IMR-90 (cell line): ENCODE results near the gene SPIN2A. TPM values are rescaled to one million over a fixed set of nuclear protein-coding genes. Genes with fewer than 3 reads are reported as not detected.

Experiments used
- ATAC-seq: fragments of 200-7000 bp; cut with Tn5 transposase; 2 replicates; pipeline ENCODE4 v1.9.1; 2020; ENCODE audit warnings: low read depth, mild to moderate bottlenecking, moderate library complexity
- BruUV-seq: library from RNA; stranded (reverse); fragments of 400-500 nt; replicated peaks from 2 replicates; lab custom pipeline; 2021; lab: Mats Ljungman, UMichigan
- CTCF ChIA-PET: fragments of 300-600 bp; formaldehyde crosslinking; extraction: SDS; loops from one replicate; lab custom pipeline; 2021; ENCODE audit warnings: antibody characterized with exemption; lab: Yijun Ruan, JAX
- POLR2A ChIA-PET: fragments of 300-600 bp; sonication (Branson Sonifier 250); formaldehyde crosslinking; loops from one replicate; lab custom pipeline; 2022; ENCODE audit warnings: antibody characterized with exemption; ENCODE audit not compliant: unreplicated experiment; lab: Charles Lee
- DNase-seq: peaks from one replicate; pipeline ENCODE4 v3.0.0; 2013
- H2AFZ ChIP-seq: replicated peaks from 2 replicates; pipeline ENCODE3; 2013; ENCODE audit warnings: low read length, mild to moderate bottlenecking; ENCODE audit not compliant: poor library complexity
- H2AK5ac ChIP-seq: 2 replicates; pipeline ENCODE4 v1.6.1; 2013; ENCODE audit warnings: low read depth, low read length, inconsistent platforms
- H2AK9ac ChIP-seq: replicated peaks from 2 replicates; pipeline ENCODE3; 2013; ENCODE audit warnings: mild to moderate bottlenecking, low read depth, low read length, moderate library complexity; ENCODE audit not compliant: poor library complexity
- H2BK120ac ChIP-seq: 2 replicates; pipeline ENCODE4 v1.6.1; 2013; ENCODE audit warnings: low read depth, low read length, inconsistent platforms
- H2BK15ac ChIP-seq: 3 replicates; pipeline ENCODE4 v1.6.1; 2013; ENCODE audit warnings: low read depth, low read length, inconsistent platforms
- H2BK20ac ChIP-seq: 2 replicates; pipeline ENCODE4 v1.6.1; 2013; ENCODE audit warnings: low read depth, mild to moderate bottlenecking, inconsistent platforms, low read length, moderate library complexity
- H2BK5ac ChIP-seq: 2 replicates; pipeline ENCODE4 v1.6.1; 2013; ENCODE audit warnings: mild to moderate bottlenecking, low read depth, low read length, inconsistent platforms; ENCODE audit not compliant: poor library complexity, severe bottlenecking
- H3K14ac ChIP-seq: replicated peaks from 2 replicates; pipeline ENCODE4 v1.6.1; 2013; ENCODE audit warnings: low read depth, low read length, inconsistent platforms
- H3K18ac ChIP-seq: 2 replicates; pipeline ENCODE4 v1.6.1; 2013; ENCODE audit warnings: low read depth, low read length, control low read depth
- H3K23ac ChIP-seq: 2 replicates; pipeline ENCODE4 v1.6.1; 2013; ENCODE audit warnings: low read depth, low read length, inconsistent platforms
- H3K27ac ChIP-seq: 2 replicates; pipeline ENCODE4 v1.5.1; 2013; ENCODE audit warnings: mild to moderate bottlenecking, control low read depth, low read length; ENCODE audit not compliant: insufficient read depth
- H3K27me3 ChIP-seq: 2 replicates; pipeline ENCODE4 v1.6.1; 2013; ENCODE audit warnings: low read length; ENCODE audit not compliant: control insufficient read depth, insufficient read depth
- H3K36me3 ChIP-seq: 2 replicates; pipeline ENCODE4 v1.6.1; 2013; ENCODE audit warnings: low read length, mixed read lengths; ENCODE audit not compliant: control insufficient read depth, insufficient read depth
- H3K4ac ChIP-seq: 2 replicates; pipeline ENCODE4 v1.6.1; 2013; ENCODE audit warnings: low read depth, low read length, inconsistent platforms
- H3K4me1 ChIP-seq: 2 replicates; pipeline ENCODE4 v1.6.1; 2013; ENCODE audit warnings: low read length, mixed read lengths; ENCODE audit not compliant: control insufficient read depth, insufficient read depth
- H3K4me2 ChIP-seq: 2 replicates; pipeline ENCODE4 v1.6.1; 2013; ENCODE audit warnings: low read depth, mild to moderate bottlenecking, control low read depth, low read length, moderate library complexity
- H3K4me3 ChIP-seq: 2 replicates; pipeline ENCODE4 v1.5.1; 2013; ENCODE audit warnings: low read depth, mild to moderate bottlenecking, control low read depth, low read length, moderate library complexity; ENCODE audit not compliant: insufficient read depth
- H3K56ac ChIP-seq: 2 replicates; pipeline ENCODE4 v1.6.1; 2013; ENCODE audit warnings: low read length, inconsistent platforms; ENCODE audit not compliant: insufficient read depth; ENCODE audit errors: extremely low read depth
- H3K79me1 ChIP-seq, 2 experiments: 2 replicates each; pipeline ENCODE4 v1.6.1; 2013; ENCODE audit warnings: low read length in 2 of 2, inconsistent platforms in 1 of 2, low read depth in 1 of 2
- H3K9ac ChIP-seq: 2 replicates; pipeline ENCODE4 v1.6.1; 2013; ENCODE audit warnings: low read depth, low read length, control low read depth
- H3K9me1 ChIP-seq: 2 replicates; pipeline ENCODE4 v1.6.1; 2013; ENCODE audit warnings: low read length, inconsistent platforms; ENCODE audit not compliant: insufficient read depth
- H3K9me3 ChIP-seq: 2 replicates; pipeline ENCODE4 v1.6.1; 2013; ENCODE audit warnings: low read length; ENCODE audit not compliant: control insufficient read depth, insufficient read depth
- H4K20me1 ChIP-seq: 2 replicates; pipeline ENCODE4 v1.6.1; 2013; ENCODE audit warnings: low read length, inconsistent platforms; ENCODE audit not compliant: insufficient read depth
- H4K5ac ChIP-seq: 2 replicates; pipeline ENCODE4 v1.6.1; 2013; ENCODE audit warnings: mild to moderate bottlenecking, low read depth, low read length, control low read depth
- H4K8ac ChIP-seq, 2 experiments: 2 replicates each; pipeline ENCODE4 v1.6.1; 2013; ENCODE audit warnings: low read depth in 2 of 2, low read length in 2 of 2, control low read depth in 1 of 2, inconsistent platforms in 1 of 2
- H4K91ac ChIP-seq: 2 replicates; pipeline ENCODE4 v1.6.1; 2013; ENCODE audit warnings: low read depth, low read length, inconsistent platforms; ENCODE audit not compliant: insufficient read depth
- BHLHE40 ChIP-seq: fragments of 150-350 bp; IDR thresholded peaks from 2 replicates; pipeline ENCODE4 v1.6.1; 2016; ENCODE audit warnings: mild to moderate bottlenecking, low read depth, low read length
- CEBPB ChIP-seq: IDR thresholded peaks from 2 replicates; pipeline ENCODE4 v1.6.1; 2012; ENCODE audit warnings: low read depth, low read length, improper control_type of control experiment
- FOS ChIP-seq: fragments of 150-350 bp; IDR thresholded peaks from 2 replicates; pipeline ENCODE4 v1.6.1; 2016; ENCODE audit warnings: low read depth, low read length
- MAFK ChIP-seq: IDR thresholded peaks from 2 replicates; pipeline ENCODE4 v1.6.1; 2012; ENCODE audit warnings: low read depth, low read length, improper control_type of control experiment
- MAZ ChIP-seq: IDR thresholded peaks from 2 replicates; pipeline ENCODE4 v1.6.1; 2012; ENCODE audit warnings: low read depth, mild to moderate bottlenecking, low read length, improper control_type of control experiment, moderate library complexity, borderline replicate concordance
- MXI1 ChIP-seq: IDR thresholded peaks from 2 replicates; pipeline ENCODE4 v1.6.1; 2012; ENCODE audit warnings: low read depth, mild to moderate bottlenecking, low read length, moderate library complexity, borderline replicate concordance
- NFE2L2 ChIP-seq: fragments of 150-350 bp; IDR thresholded peaks from 2 replicates; pipeline ENCODE4 v1.6.1; 2016; ENCODE audit warnings: low read depth, mild to moderate bottlenecking, low read length
- POLR2A ChIP-seq: IDR thresholded peaks from 2 replicates; pipeline ENCODE4 v1.6.1; 2012; ENCODE audit warnings: mild to moderate bottlenecking, low read depth, low read length
- RAD21 ChIP-seq: IDR thresholded peaks from 2 replicates; pipeline ENCODE4 v1.6.1; 2012; ENCODE audit warnings: low read length, improper control_type of control experiment
- RCOR1 ChIP-seq: IDR thresholded peaks from 2 replicates; pipeline ENCODE4 v1.6.1; 2012; ENCODE audit warnings: mild to moderate bottlenecking, low read length, improper control_type of control experiment; ENCODE audit not compliant: insufficient replicate concordance
- RFX5 ChIP-seq: IDR thresholded peaks from 2 replicates; pipeline ENCODE4 v1.8.0; 2012; ENCODE audit warnings: low read depth, mild to moderate bottlenecking, low read length, moderate library complexity
- SMC3 ChIP-seq: fragments of 150-350 bp; IDR thresholded peaks from 2 replicates; pipeline ENCODE4 v1.6.1; 2016; ENCODE audit warnings: low read depth, mild to moderate bottlenecking, antibody characterized with exemption, low read length, moderate library complexity
- WGBS, 2 experiments: methylation state at CpG; one replicate each; pipeline versions ENCODE4 v1.1.5 to v1.1.7; 2013; ENCODE audit warnings: missing lambda C conversion rate in 2 of 2; ENCODE audit not compliant: insufficient read length in 1 of 2; ENCODE audit errors: extremely low coverage in 2 of 2; 5-methylcytosine and 5-hydroxymethylcytosine counted together
- dilution Hi-C: fragments of 300-500 bp; cut with HindIII; formaldehyde crosslinking; loops from one replicate; pipeline ENCODE4 v1.14.3; 2018; ENCODE audit warnings: low sequenced_read_pairs; ENCODE audit not compliant: unreplicated experiment
- in situ Hi-C: fragments of 300-500 bp; cut with MboI; formaldehyde crosslinking; loops from 3 replicates; pipeline ENCODE4 v1.14.3; 2019; ENCODE audit warnings: low sequenced_read_pairs, inconsistent platforms, mixed read lengths
- intact Hi-C: fragments of 100-400 bp; cut with micrococcal nuclease; formaldehyde crosslinking; loops from 2 replicates; pipeline ENCODE4 v1.10.0; 2022
- polyA plus RNA-seq, 3 experiments: library from polyadenylated mRNA; depleted of rRNA; stranded (reverse); fragments of >200 nt; gene quantifications; 2 replicates each; pipeline ENCODE4 v1.2.3, GENCODE V29; 2012; ENCODE audit warnings: low replicate concordance in 1 of 3
- total RNA-seq: library from RNA; depleted of rRNA; stranded (reverse); fragments of >200 nt; gene quantifications from 2 replicates; pipeline ENCODE4 v1.2.3, GENCODE V29; 2012
- TF ChIP-seq, protein P1 (sequence below): conservative IDR thresholded peaks from 2 replicates; pipeline ENCODE4 v1.5.1; 2012; ENCODE audit warnings: mild to moderate bottlenecking, low read depth, low read length, improper control_type of control experiment
- TF ChIP-seq, protein P2 (sequence below): fragments of 150-350 bp; IDR thresholded peaks from 2 replicates; pipeline ENCODE4 v1.6.1; 2017; ENCODE audit warnings: mild to moderate bottlenecking, antibody characterized with exemption, low read length, low read depth
- TF ChIP-seq, protein P3 (sequence below): fragments of 150-350 bp; IDR thresholded peaks from 2 replicates; pipeline ENCODE4 v1.6.1; 2016; ENCODE audit warnings: low read depth, mild to moderate bottlenecking, low read length, moderate library complexity, borderline replicate concordance

Gene SPIN2A
- total and polyA plus RNA-seq, 2 of the 4 experiments (the other 2 are of a cell fraction): 0.18 to 0.63 TPM

- no TSS peak for BruUV-seq
- Histone ChIP-seq H3K4me2 (peak within 1 kb of the TSS; percentile 75), H3K56ac (no peak within 1 kb of the TSS), H4K5ac (peak within 1 kb of the TSS; percentile 80), H3K14ac (peak within 1 kb of the TSS; percentile 96), H3K27me3 (no peaks in the 10 kb centered on the region), H3K4ac (peak within 1 kb of the TSS; percentile 93), H3K23ac (no peak within 1 kb of the TSS; the same call in 1 of the 2 replicates), H2AK5ac (no peak within 1 kb of the TSS), H3K9me1 (no peaks in the 10 kb centered on the region), H3K27ac (peak within 1 kb of the TSS; percentile 92), H2BK5ac (peak within 1 kb of the TSS; percentile 90), H3K4me3 (peak within 1 kb of the TSS; percentile 95), H4K8ac (peak within 1 kb of the TSS; percentile 4 to 77), H2BK15ac (no peak within 1 kb of the TSS), H2AFZ (peak within 1 kb of the TSS; percentile 93), H3K9ac (peak within 1 kb of the TSS; percentile 95), H2AK9ac (peak within 1 kb of the TSS; percentile 88), H3K4me1 (no peaks in the 10 kb centered on the region), H3K79me1 (no peaks in the 10 kb centered on the region), H4K91ac (peak within 1 kb of the TSS; percentile 84), H3K36me3 (peaks cover 4% of the 10 kb centered on the region; the same call in 1 of the 2 replicates), H2BK20ac (no peak within 1 kb of the TSS), H2BK120ac (peak within 1 kb of the TSS; percentile 82; the same call in 1 of the 2 replicates), H3K9me3 (no peaks in the 10 kb centered on the region), H4K20me1 (no peaks in the 10 kb centered on the region), H3K18ac (peak within 1 kb of the TSS; percentile 83; the same call in 1 of the 2 replicates)
- peak; percentile 70 for DNase-seq
- intact Hi-C loops: no loop called here
- ChIA-PET CTCF (no interaction called here), POLR2A (interaction anchor here (0.6 kb wide), 1 partner anchor 34 kb away, joined by 3 read pairs; no protein-coding TSS in a partner anchor)
- dilution Hi-C loops: no loop called here
- in situ Hi-C loops: loop anchor here (25.0 kb wide), 1 partner anchor 309 kb away; no protein-coding TSS in a partner anchor
- 48% methylated on average over 22 of the region's 43 CpGs; no CpG with 5 or more reads in 1 of the 2 experiments for WGBS, 2 experiments
- ATAC-seq: peak; percentile 97
- TF ChIP-seq CEBPB: no peak
- TF ChIP-seq, protein P1, sequence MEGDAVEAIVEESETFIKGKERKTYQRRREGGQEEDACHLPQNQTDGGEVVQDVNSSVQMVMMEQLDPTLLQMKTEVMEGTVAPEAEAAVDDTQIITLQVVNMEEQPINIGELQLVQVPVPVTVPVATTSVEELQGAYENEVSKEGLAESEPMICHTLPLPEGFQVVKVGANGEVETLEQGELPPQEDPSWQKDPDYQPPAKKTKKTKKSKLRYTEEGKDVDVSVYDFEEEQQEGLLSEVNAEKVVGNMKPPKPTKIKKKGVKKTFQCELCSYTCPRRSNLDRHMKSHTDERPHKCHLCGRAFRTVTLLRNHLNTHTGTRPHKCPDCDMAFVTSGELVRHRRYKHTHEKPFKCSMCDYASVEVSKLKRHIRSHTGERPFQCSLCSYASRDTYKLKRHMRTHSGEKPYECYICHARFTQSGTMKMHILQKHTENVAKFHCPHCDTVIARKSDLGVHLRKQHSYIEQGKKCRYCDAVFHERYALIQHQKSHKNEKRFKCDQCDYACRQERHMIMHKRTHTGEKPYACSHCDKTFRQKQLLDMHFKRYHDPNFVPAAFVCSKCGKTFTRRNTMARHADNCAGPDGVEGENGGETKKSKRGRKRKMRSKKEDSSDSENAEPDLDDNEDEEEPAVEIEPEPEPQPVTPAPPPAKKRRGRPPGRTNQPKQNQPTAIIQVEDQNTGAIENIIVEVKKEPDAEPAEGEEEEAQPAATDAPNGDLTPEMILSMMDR: 0 out of 2 replicates have a peak, but pooled peaks have one; percentile 3
- TF ChIP-seq, protein P2, sequence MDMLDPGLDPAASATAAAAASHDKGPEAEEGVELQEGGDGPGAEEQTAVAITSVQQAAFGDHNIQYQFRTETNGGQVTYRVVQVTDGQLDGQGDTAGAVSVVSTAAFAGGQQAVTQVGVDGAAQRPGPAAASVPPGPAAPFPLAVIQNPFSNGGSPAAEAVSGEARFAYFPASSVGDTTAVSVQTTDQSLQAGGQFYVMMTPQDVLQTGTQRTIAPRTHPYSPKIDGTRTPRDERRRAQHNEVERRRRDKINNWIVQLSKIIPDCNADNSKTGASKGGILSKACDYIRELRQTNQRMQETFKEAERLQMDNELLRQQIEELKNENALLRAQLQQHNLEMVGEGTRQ: peak; percentile 52; the same call in 1 of the 2 replicates
- no peak for TF ChIP-seq RCOR1
- TF ChIP-seq MAZ: no peak
- TF ChIP-seq MXI1: no peak
- no peak for TF ChIP-seq MAFK
- no peak for TF ChIP-seq RAD21
- peak; percentile 69 for TF ChIP-seq BHLHE40
- no peak for TF ChIP-seq FOS
- TF ChIP-seq NFE2L2: no peak
- TF ChIP-seq SMC3: no peak
- TF ChIP-seq POLR2A: no peak
- no peak for TF ChIP-seq RFX5
- TF ChIP-seq, protein P3, sequence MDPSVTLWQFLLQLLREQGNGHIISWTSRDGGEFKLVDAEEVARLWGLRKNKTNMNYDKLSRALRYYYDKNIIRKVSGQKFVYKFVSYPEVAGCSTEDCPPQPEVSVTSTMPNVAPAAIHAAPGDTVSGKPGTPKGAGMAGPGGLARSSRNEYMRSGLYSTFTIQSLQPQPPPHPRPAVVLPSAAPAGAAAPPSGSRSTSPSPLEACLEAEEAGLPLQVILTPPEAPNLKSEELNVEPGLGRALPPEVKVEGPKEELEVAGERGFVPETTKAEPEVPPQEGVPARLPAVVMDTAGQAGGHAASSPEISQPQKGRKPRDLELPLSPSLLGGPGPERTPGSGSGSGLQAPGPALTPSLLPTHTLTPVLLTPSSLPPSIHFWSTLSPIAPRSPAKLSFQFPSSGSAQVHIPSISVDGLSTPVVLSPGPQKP: no peak
Observed at GRCh38 chrX:57121162-57121755, 15.9 kb downstream of the SPIN2A start, which contains the start of gene SPIN2B. TSS of gene SPIN2B (minus strand) at chrX:57121548.
